Activated CD4-positive, CD25-positive, alpha-beta regulatory T cell treated with anti-CD3 and anti-CD28 coated beads, Interleukin-2, amount 50 U/mL, for 72 hours (primary cell): Measurements from ENCODE around the gene C22orf23.

Experiments
- DNase-seq: peaks from one replicate; pipeline ENCODE4 v3.0.0; 2021

The C22orf23 gene

GRCh38 chr22:37923927-37924326 is 29.5 kb downstream of the C22orf23 start:
- DNase-seq = no peak

GRCh38 chr22:37922191-37922590 is 31.2 kb downstream of the C22orf23 start:
- DNase-seq = no peak

- no peak for DNase-seq
These were observed 33.3 kb downstream of the C22orf23 start for GRCh38 chr22:37920126-37920525.

GRCh38 chr22:37918580-37919270 is 34.7 kb downstream of the C22orf23 start:
- no peak for DNase-seq

- DNase-seq = no peak
These were observed 35.4 kb downstream of the C22orf23 start for GRCh38 chr22:37917874-37918548.

- no peak for DNase-seq
These were observed 37.1 kb downstream of the C22orf23 start for GRCh38 chr22:37916311-37916710.

- no peak for DNase-seq
These were observed 40.1 kb downstream of the C22orf23 start for GRCh38 chr22:37913233-37913721.

- DNase-seq = no peak
These were observed 41.2 kb downstream of the C22orf23 start for GRCh38 chr22:37912171-37912570.

GRCh38 chr22:37911697-37912096 is 41.7 kb downstream of the C22orf23 start:
- no peak for DNase-seq

GRCh38 chr22:37910890-37911672 is 42.3 kb downstream of the C22orf23 start:
- DNase-seq = no peak

- no peak for DNase-seq
These were observed 43.6 kb downstream of the C22orf23 start for GRCh38 chr22:37909766-37910165.

GRCh38 chr22:37907036-37907954 is 46.1 kb downstream of the C22orf23 start:
- DNase-seq = no peak

- peak; percentile 56 for DNase-seq
These were observed 46.9 kb downstream of the C22orf23 start for GRCh38 chr22:37906364-37907008.

GRCh38 chr22:37905534-37906363 is 47.7 kb downstream of the C22orf23 start, which contains the start of gene MICALL1:
Gene MICALL1, plus strand, starts transcription at chr22:37906297. Its CDS starts 126 bp downstream, at chr22:37906423.
- DNase-seq = peak; percentile 79

- no peak for DNase-seq
These were observed 48.5 kb downstream of the C22orf23 start for GRCh38 chr22:37904572-37905533.

- DNase-seq = no peak
These were observed 54.8 kb downstream of the C22orf23 start for GRCh38 chr22:37898441-37899181.

- no peak for DNase-seq
These were observed 55.6 kb downstream of the C22orf23 start for GRCh38 chr22:37897807-37898206.

GRCh38 chr22:37896939-37897338 is 56.5 kb downstream of the C22orf23 start:
- no peak for DNase-seq

- no peak for DNase-seq
These were observed 57.2 kb downstream of the C22orf23 start for GRCh38 chr22:37896181-37896592.
